ENCODE measurements around the gene PDCD1LG2. TPM values are rescaled to one million over a fixed set of nuclear protein-coding genes. Genes with fewer than 3 reads are reported as not detected.

Gene PDCD1LG2
- total and polyA plus RNA-seq, 2 of the 8 experiments (the other 6 are each of a cell fraction or from before 2014, with no cell fraction given), result not detected

- TF ChIP-seq MAFK (IDR thresholded peaks at IDR 0.05; ENCODE audit: low read depth, low read length) (no peak), RBBP5 (IDR thresholded peaks at IDR 0.05; ENCODE audit: borderline replicate concordance, low read depth, low read length) (no peak), SAP30 (IDR thresholded peaks at IDR 0.05; ENCODE audit: insufficient read depth, insufficient replicate concordance, low read length) (no peak), POLR2AphosphoS5 (IDR thresholded peaks at IDR 0.05; ENCODE audit: low read depth, low read length) (no peak), CHD2 (IDR thresholded peaks at IDR 0.05; ENCODE audit: low read length) (no peak), SP4 (IDR thresholded peaks at IDR 0.05; ENCODE audit: low read length) (no peak), NRF1 (IDR thresholded peaks at IDR 0.05; ENCODE audit: low read depth, low read length) (no peak), SUZ12 (IDR thresholded peaks at IDR 0.05; ENCODE audit: low read length) (no peak), ZNF274 (IDR thresholded peaks at IDR 0.05; ENCODE audit: borderline replicate concordance, extremely low read depth, low read length) (no peak)
Observed at GRCh38 chr9:5512658-5513452, 2.5 kb downstream of the PDCD1LG2 start (continued).
